AG04450 (cell line): ENCODE data around the gene ANKS1B. TPM values are rescaled to one million over a fixed set of nuclear protein-coding genes. Genes with fewer than 3 reads are reported as not detected.
"Not testable (repeated sequence)": the region's sequence is repeated elsewhere in the genome, so short reads cannot be mapped to it uniquely, and the experiment has no call there.

Experiments used
- CTCF ChIA-PET: fragments of 300-600, 350-600 bp; formaldehyde crosslinking; extraction: SDS; loops from one replicate; lab custom pipeline; 2022; ENCODE audit warnings: antibody characterized with exemption, inconsistent platforms; lab: Charles Lee
- POLR2A ChIA-PET: fragments of 350-600 bp; formaldehyde crosslinking; extraction: SDS; loops from one replicate; lab custom pipeline; 2021; ENCODE audit warnings: antibody characterized with exemption, inconsistent platforms; lab: Yijun Ruan, JAX
- DNase-seq: peaks from one replicate; pipeline ENCODE4 v3.0.0-alpha.2; 2011; ENCODE audit warnings: low read depth, low spot score
- H3K27ac ChIP-seq: one replicate; pipeline ENCODE4 v1.5.1; 2012; ENCODE audit warnings: low read depth, low read length, control low read depth
- H3K27me3 ChIP-seq: one replicate; pipeline ENCODE4 v1.6.0; 2012; ENCODE audit warnings: low read length; ENCODE audit not compliant: control insufficient read depth, insufficient read depth
- H3K4me3 ChIP-seq: 2 replicates; pipeline ENCODE4 v1.5.1; 2011; ENCODE audit warnings: mild to moderate bottlenecking, low read depth, low read length, control low read depth
- H3K9me3 ChIP-seq: 2 replicates; pipeline ENCODE4 v1.5.1; 2012; ENCODE audit warnings: low read length; ENCODE audit not compliant: control insufficient read depth, insufficient read depth
- polyA plus RNA-seq: library from polyadenylated mRNA; depleted of rRNA; stranded (reverse); fragments of >200 nt; gene quantifications from 2 replicates; pipeline ENCODE4 v1.2.3, GENCODE V29; 2011
- TF ChIP-seq, protein P1 (sequence below): IDR thresholded peaks from 2 replicates; pipeline ENCODE4 v1.5.1; 2011; ENCODE audit warnings: low read depth, low read length, control low read depth, inconsistent platforms

The ANKS1B gene
- polyA plus RNA-seq, 1 experiment: 0.22 TPM

DNA sequence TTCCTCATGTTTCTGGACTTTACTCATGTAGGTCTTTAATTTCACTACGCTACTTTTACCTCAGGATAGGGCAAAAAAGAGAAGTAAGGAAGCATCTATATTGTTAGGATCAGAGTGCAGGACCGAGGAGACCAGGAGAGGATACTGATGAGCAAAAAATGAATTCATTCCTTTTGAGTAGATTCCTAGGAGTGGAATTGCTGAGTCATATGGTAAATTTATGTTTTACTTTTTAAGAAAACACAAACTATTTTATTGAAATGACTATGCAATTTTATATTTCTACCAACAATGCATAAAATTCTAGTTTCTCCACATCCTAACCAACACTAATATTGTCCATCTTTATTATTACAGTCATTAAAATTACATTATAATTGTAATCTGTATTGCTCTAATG, 388.0 kb downstream of the ANKS1B start:
- TF ChIP-seq, protein P1, sequence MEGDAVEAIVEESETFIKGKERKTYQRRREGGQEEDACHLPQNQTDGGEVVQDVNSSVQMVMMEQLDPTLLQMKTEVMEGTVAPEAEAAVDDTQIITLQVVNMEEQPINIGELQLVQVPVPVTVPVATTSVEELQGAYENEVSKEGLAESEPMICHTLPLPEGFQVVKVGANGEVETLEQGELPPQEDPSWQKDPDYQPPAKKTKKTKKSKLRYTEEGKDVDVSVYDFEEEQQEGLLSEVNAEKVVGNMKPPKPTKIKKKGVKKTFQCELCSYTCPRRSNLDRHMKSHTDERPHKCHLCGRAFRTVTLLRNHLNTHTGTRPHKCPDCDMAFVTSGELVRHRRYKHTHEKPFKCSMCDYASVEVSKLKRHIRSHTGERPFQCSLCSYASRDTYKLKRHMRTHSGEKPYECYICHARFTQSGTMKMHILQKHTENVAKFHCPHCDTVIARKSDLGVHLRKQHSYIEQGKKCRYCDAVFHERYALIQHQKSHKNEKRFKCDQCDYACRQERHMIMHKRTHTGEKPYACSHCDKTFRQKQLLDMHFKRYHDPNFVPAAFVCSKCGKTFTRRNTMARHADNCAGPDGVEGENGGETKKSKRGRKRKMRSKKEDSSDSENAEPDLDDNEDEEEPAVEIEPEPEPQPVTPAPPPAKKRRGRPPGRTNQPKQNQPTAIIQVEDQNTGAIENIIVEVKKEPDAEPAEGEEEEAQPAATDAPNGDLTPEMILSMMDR: no peak
- no peak for DNase-seq
- Histone ChIP-seq H3K4me3 (no peak overlapping the region), H3K27me3 (no peaks in the 10 kb centered on the region), H3K9me3 (no peaks in the 10 kb centered on the region), H3K27ac (no peak overlapping the region)
- POLR2A ChIA-PET: no interaction called here
- CTCF ChIA-PET: no interaction called here

DNA sequence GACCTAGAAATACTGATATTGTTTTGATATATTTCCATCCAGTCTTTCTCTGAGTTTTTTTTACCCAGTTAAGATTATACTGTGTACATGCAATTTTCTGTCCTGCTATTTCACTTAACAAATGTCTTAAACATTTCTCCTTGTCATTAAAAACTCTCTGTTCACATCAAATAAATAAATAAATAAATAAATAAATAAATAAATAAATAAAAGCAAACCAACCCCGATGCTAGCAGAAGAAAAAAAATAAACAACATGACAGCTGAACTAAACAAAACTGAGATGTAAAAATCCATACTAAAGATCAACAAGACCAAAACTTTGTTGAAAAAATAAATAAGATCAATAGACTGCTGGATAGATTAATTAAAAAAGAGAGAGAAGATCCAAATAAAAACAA, 407.6 kb downstream of the ANKS1B start:
- H3K27me3 ChIP-seq, CTCF ChIA-PET, H3K9me3 ChIP-seq, POLR2A ChIA-PET, DNase-seq, H3K27ac ChIP-seq, H3K4me3 ChIP-seq: not testable (repeated sequence)

DNA sequence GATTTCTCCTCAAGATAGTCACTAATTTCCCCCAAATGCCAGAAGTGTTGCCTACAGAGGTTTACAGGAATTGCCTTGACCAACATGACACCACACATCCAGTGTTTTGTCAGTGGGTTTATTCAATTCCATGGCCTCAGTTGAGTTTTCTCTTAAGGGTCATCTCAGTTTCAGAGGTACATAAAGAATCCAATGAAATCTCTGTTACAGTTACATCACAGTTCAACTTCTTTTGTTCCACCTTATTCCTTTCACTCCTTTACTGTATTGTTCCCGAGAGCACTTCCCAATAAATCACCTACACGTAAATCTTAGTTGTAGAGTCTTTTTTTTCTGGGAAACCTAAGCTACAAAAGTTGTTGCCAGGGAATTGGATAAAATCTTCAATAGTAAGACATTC, 410.8 kb downstream of the ANKS1B start:
- Histone ChIP-seq H3K27me3 (no peaks in the 10 kb centered on the region), H3K9me3 (no peaks in the 10 kb centered on the region), H3K4me3 (no peak overlapping the region), H3K27ac (no peak overlapping the region)
- POLR2A ChIA-PET: no interaction called here
- TF ChIP-seq, protein P1: no peak
- DNase-seq: no peak
- CTCF ChIA-PET: no interaction called here

DNA sequence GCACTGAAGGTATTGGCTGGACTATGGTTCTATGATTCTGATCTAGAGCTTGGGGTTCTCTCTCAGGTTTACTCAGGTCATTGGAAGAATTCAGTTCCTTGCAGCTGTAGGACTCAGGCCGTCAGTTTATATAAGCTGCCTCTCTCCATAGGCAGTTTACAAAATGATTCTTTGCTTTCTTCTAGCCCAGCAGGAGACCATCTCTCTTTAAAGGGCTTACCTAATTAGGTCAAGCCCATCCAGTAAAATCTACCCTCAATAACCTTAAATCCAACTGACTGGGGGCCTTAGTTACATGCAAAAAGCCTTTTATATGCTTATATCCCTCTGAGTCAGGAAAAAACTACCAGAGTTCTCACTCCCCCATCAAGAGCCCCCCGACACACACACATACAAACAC, 417.7 kb downstream of the ANKS1B start:
- H3K4me3 ChIP-seq: no peak overlapping the region
- TF ChIP-seq, protein P1: no peak
- no peak overlapping the region for H3K27ac ChIP-seq
- DNase-seq: no peak
- H3K9me3 ChIP-seq: no peaks in the 10 kb centered on the region
- ChIA-PET POLR2A (no interaction called here), CTCF (no interaction called here)
- H3K27me3 ChIP-seq: no peaks in the 10 kb centered on the region

DNA sequence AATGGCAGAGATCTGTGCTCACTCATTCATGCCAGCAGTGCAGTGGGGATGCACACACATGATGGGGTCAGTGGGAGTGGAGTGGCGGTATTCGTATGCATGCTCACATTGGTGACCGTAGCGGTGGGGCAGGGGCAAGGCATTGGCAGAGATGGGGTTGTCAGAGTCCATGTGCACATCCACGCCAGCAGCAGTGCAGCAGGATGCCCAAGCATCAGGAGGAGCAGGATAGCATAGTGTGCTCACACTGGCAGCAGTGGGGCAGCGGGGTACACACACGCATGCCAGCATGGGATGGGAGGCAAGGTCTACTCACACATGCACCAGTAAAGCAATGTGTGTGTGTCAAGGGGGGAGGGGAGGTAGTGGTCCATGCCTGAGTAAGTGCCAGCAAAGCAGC, 426.6 kb downstream of the ANKS1B start:
- H3K27ac ChIP-seq: no peak overlapping the region
- H3K4me3 ChIP-seq: no peak overlapping the region
- TF ChIP-seq, protein P1: no peak
- H3K27me3 ChIP-seq: no peaks in the 10 kb centered on the region
- peaks cover 9% of the 10 kb centered on the region; the same call in 1 of the 2 replicates for H3K9me3 ChIP-seq
- no peak for DNase-seq
- CTCF ChIA-PET: no interaction called here
- POLR2A ChIA-PET: no interaction called here

DNA sequence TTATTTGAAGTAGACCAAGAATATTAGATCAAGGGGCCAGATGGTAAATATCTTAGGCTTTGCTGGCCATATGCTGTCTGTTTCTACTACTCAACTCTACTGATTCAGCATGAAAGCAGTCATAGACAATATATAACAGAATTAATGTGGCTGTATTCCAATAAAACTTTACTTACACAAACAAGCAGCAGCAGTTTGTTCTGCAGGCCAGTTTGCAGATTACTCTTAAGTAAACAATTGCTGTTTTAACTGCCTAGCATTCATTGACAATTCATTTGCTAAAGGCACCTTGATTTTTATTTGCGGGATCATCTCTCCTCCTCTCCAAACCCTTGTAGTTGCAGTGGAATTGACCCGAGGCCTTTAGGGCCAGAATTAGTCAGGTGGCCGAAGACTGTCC, 431.3 kb downstream of the ANKS1B start:
- POLR2A ChIA-PET: no interaction called here
- TF ChIP-seq, protein P1: no peak

More for the DNA sequence above, 431.3 kb downstream of the ANKS1B start:
- peaks cover 6% of the 10 kb centered on the region; the same call in 1 of the 2 replicates for H3K9me3 ChIP-seq
- H3K27me3 ChIP-seq: no peaks in the 10 kb centered on the region
- CTCF ChIA-PET: no interaction called here
- no peak for DNase-seq
- no peak overlapping the region for H3K27ac ChIP-seq
- no peak overlapping the region for H3K4me3 ChIP-seq
